Duodenal mucosa (tissue), 2 donors: ENCODE data around the gene BMPR1A.
"Not testable (repeated sequence)": the region's sequence is repeated elsewhere in the genome, so short reads cannot be mapped to it uniquely, and the experiment has no call there.

ENCODE experiments used
- H3K27ac ChIP-seq: one replicate; pipeline ENCODE4 v1.7.0; 2013; ENCODE audit warnings: low read depth, low read length
- H3K27me3 ChIP-seq, 2 donors: one replicate each; pipeline ENCODE4 v1.7.0; 2013; ENCODE audit warnings: low read length in 2 of 2, control low read depth in 1 of 2; ENCODE audit not compliant: insufficient read depth in 2 of 2, control insufficient read depth in 1 of 2
- H3K36me3 ChIP-seq, 2 donors: one replicate each; pipeline ENCODE4 v1.7.0; 2013; ENCODE audit warnings: low read length in 2 of 2, control low read depth in 1 of 2; ENCODE audit not compliant: insufficient read depth in 2 of 2, control insufficient read depth in 1 of 2
- H3K4me1 ChIP-seq, 2 donors: one replicate each; pipeline ENCODE4 v1.7.0; 2013; ENCODE audit warnings: low read length in 2 of 2, control low read depth in 1 of 2; ENCODE audit not compliant: insufficient read depth in 2 of 2, control insufficient read depth in 1 of 2
- H3K4me3 ChIP-seq, 2 donors: one replicate each; pipeline ENCODE4 v1.7.0; 2013; ENCODE audit warnings: low read length in 2 of 2, low read depth in 1 of 2
- H3K9ac ChIP-seq, 2 donors: one replicate each; pipeline ENCODE4 v1.7.0; 2013; ENCODE audit warnings: low read length in 2 of 2, low read depth in 1 of 2
- H3K9me3 ChIP-seq, 2 donors: one replicate each; pipeline ENCODE4 v1.7.0; 2013; ENCODE audit warnings: low read length in 2 of 2, control low read depth in 1 of 2; ENCODE audit not compliant: control insufficient read depth in 1 of 2

BMPR1A gene

DNA sequence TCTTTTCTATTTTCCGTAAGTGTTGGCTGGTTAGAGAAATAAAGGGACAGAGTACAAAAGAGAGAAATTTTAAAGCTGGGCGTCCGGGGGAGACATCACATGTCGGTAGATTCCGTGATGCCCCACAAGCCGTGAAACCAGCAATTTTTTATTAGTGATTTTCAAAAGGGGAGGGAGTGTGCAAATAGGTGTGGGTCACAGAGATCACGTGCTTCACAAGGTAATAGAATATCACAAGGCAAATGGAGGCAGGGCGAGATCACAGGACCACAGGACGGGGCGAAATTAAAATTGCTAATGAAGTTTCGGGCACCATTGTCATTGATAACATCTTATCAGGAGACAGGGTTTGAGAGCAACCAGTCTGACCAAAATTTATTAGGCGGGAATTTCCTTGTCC, 97.2 kb downstream of the BMPR1A start:
- H3K36me3 ChIP-seq, H3K4me1 ChIP-seq, H3K4me3 ChIP-seq, H3K27me3 ChIP-seq, H3K27ac ChIP-seq, H3K9ac ChIP-seq, H3K9me3 ChIP-seq: not testable (repeated sequence)

DNA sequence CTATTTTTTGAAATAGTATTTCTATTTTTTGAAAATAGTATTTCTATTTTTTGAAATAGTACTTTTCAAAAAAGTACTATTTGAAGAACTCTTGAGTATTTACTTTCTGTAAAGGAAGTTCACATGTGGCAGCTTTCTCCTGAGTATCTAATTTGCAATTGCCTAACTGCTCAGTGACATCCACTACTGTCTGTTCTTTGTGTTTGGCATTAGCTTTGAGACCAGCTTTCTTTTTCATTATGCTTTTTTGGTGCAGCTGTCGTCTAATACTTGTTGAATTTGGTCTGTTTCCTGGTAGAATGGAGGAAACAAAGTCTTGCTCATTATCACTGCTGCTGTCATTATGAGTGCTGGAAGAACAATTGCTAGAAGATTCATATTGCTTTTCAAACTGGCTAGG, 99.1 kb downstream of the BMPR1A start:
- H3K27ac ChIP-seq, result no peak overlapping the region
- H3K9me3 ChIP-seq, result no peaks in the 10 kb centered on the region
- no peak overlapping the region for H3K4me3 ChIP-seq
- peaks cover 0 to 9% of the 10 kb centered on the region in 2 donors for H3K36me3 ChIP-seq
- H3K9ac ChIP-seq, result no peak overlapping the region
- no peaks in the 10 kb centered on the region for H3K27me3 ChIP-seq
- no peaks in the 10 kb centered on the region for H3K4me1 ChIP-seq

DNA sequence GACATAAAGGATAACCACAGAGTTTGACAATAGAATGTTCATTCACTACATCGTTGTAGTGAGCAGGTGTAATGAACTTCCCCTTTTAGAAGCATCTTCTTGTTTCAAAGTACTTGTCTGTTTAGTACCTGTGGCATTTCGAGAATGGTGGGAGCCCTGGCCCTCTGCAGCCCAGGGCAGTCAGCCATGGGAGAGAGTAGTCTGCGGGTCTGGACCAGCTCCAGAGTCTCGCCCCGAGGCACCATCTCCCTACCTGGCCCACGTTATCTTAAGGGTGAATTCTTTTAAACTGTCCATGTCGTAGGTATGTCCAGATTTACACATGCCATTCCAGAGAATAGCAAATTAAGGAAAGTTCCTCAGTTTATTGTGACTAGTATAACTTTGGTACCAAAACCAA, 99.7 kb downstream of the BMPR1A start:
- peaks cover 0 to 9% of the 10 kb centered on the region in 2 donors for H3K36me3 ChIP-seq
- no peak overlapping the region for H3K27ac ChIP-seq
- no peaks in the 10 kb centered on the region for H3K4me1 ChIP-seq
- no peaks in the 10 kb centered on the region for H3K27me3 ChIP-seq
- H3K4me3 ChIP-seq, result no peak overlapping the region
- no peak overlapping the region for H3K9ac ChIP-seq
- H3K9me3 ChIP-seq, result no peaks in the 10 kb centered on the region

DNA sequence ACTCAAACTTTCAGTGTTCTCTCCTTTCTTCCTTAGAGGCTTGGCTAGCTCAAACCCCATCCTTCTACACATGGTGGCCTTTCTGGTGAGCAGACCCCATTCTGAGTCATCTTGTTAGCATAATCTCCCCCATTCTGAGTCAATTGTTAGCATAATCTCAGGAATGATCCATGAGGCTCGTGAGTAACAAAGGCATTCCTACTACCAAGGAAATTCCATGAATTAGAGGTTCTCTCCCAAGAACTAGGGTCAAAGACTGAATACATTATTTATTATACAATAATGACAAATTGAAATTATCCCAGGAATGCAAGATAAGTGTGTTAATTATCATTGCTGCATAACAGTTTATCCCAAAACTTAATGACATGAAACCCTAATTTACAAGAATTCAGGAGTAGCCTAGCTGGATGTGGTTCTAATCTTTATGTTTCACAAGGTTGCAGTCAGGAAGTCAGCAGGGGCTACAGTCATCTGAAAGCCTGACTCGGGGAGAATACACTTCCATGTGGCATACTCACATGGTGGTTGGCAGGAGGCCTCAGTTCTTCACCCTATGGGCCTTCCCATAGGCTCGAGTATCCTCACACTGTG, 100.8 kb downstream of the BMPR1A start:
- Histone ChIP-seq H3K4me1 (no peaks in the 10 kb centered on the region), H3K27me3 (no peaks in the 10 kb centered on the region), H3K36me3 (peaks cover 0 to 3% of the 10 kb centered on the region in 2 donors), H3K27ac (no peak overlapping the region), H3K9me3 (no peaks in the 10 kb centered on the region), H3K4me3 (no peak overlapping the region), H3K9ac (no peak overlapping the region)

- no peaks in the 10 kb centered on the region for H3K9me3 ChIP-seq
- no peak overlapping the region for H3K27ac ChIP-seq
- no peaks in the 10 kb centered on the region for H3K4me1 ChIP-seq
- no peak overlapping the region for H3K9ac ChIP-seq
- peaks cover 0 to 3% of the 10 kb centered on the region in 2 donors for H3K36me3 ChIP-seq
- no peak overlapping the region for H3K4me3 ChIP-seq
- no peaks in the 10 kb centered on the region for H3K27me3 ChIP-seq
Observed at GRCh38 chr10:86858011-86858410, 101.6 kb downstream of the BMPR1A start.

GRCh38 chr10:86861351-86861750, 104.9 kb downstream of the BMPR1A start:
- no peaks in the 10 kb centered on the region for H3K36me3 ChIP-seq
- no peaks in the 10 kb centered on the region for H3K27me3 ChIP-seq
- H3K4me3 ChIP-seq, result no peak overlapping the region
- no peak overlapping the region for H3K9ac ChIP-seq
- H3K9me3 ChIP-seq, result no peaks in the 10 kb centered on the region
- no peak overlapping the region for H3K27ac ChIP-seq
- no peaks in the 10 kb centered on the region for H3K4me1 ChIP-seq

DNA sequence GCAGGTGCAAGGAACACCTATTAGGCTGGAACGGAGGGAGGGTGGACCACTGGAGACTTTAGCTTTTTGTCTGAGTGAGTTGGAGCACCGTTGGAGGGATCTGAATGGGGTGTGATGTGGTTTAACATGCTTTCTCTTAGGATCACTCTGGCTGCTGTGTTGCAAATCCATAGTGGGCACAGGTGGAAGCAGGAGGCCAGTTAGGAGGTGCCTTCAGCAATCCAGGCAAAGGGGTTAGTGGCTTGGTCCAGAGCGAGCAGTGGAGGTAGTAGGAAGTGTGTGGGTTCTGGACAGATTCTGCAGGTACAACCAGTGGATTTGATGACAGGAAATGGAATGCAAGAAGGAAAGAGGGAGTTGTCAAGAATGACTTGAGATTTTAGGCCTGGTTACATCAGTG, 106.0 kb downstream of the BMPR1A start:
- Histone ChIP-seq H3K4me3 (no peak overlapping the region), H3K27me3 (no peaks in the 10 kb centered on the region), H3K9me3 (no peaks in the 10 kb centered on the region), H3K27ac (no peak overlapping the region), H3K4me1 (no peaks in the 10 kb centered on the region), H3K9ac (no peak overlapping the region), H3K36me3 (no peaks in the 10 kb centered on the region)

DNA sequence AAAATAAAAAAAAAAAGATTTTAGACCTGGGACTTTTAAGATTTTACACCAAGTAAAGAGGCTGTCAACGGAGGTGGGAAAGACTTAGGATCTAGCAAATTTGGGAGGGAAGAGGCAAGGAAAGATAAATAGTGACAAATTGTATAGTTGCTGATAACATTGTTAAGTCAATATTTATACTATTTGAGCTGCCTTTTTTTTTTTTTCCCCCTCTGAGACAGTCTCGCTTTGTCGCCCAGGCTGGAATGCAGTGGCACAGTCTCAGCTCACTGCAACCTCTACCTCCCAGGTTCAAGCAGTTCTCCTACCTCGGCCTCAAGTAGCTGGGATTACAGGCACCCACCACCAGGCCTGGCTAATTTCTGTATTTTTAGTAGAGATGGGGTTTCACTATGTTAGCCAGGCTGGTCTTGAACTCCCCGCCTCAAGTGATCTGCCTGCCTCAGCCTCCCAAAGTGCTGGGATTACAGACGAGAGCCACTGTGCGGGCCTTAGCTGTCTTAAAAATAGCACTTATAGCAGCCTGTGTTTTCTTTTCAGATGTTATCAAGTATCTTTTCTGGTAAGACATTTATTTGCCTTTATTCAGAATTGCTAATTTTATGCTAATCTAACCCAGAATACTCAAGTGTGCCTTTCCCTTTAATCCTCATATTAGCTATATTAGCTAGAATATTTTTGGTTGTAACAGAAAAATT, 106.5 kb downstream of the BMPR1A start:
- H3K27ac ChIP-seq, result no peak overlapping the region
- H3K36me3 ChIP-seq, result no peaks in the 10 kb centered on the region

GRCh38 chr10:86863484-86863842, 107.0 kb downstream of the BMPR1A start:
- Histone ChIP-seq H3K9ac (no peak overlapping the region), H3K27ac (no peak overlapping the region), H3K4me3 (no peak overlapping the region), H3K27me3 (no peaks in the 10 kb centered on the region), H3K4me1 (no peaks in the 10 kb centered on the region), H3K36me3 (no peaks in the 10 kb centered on the region), H3K9me3 (no peaks in the 10 kb centered on the region)

More for the DNA sequence above, 106.5 kb downstream of the BMPR1A start:
- Histone ChIP-seq H3K9me3 (no peaks in the 10 kb centered on the region), H3K9ac (no peak overlapping the region), H3K4me1 (no peaks in the 10 kb centered on the region), H3K4me3 (no peak overlapping the region), H3K27me3 (no peaks in the 10 kb centered on the region)

GRCh38 chr10:86865011-86865811, 108.8 kb downstream of the BMPR1A start:
- H3K4me3 ChIP-seq, H3K9me3 ChIP-seq, H3K27ac ChIP-seq, H3K36me3 ChIP-seq, H3K4me1 ChIP-seq, H3K27me3 ChIP-seq, H3K9ac ChIP-seq: not testable (repeated sequence)
